Sigmoid colon (tissue), 4 donors: ENCODE measurements around the gene MED13L.

Source experiments
- CTCF ChIP-seq, 4 experiments: fragments of 450-650 bp in 3 of 4; fragments of 200-600 bp in 1 of 4; IDR thresholded peaks; one replicate each; pipeline ENCODE4 v1.5.1; 2016 to 2019; ENCODE audit warnings: antibody characterized with exemption in 4 of 4, mild to moderate bottlenecking in 3 of 4, moderate library complexity in 2 of 4
- EP300 ChIP-seq, 4 donors: sonication (generic); formaldehyde crosslinking; IDR thresholded peaks; one replicate each; pipeline ENCODE4 v1.6.1; 2017; ENCODE audit warnings: antibody characterized with exemption in 4 of 4
- POLR2A ChIP-seq, 2 donors: fragments of 450-650 bp; IDR thresholded peaks; one replicate each; pipeline ENCODE4 v1.6.1; 2016; ENCODE audit warnings: antibody characterized with exemption in 2 of 2, mild to moderate bottlenecking in 2 of 2, moderate library complexity in 2 of 2
- POLR2AphosphoS5 ChIP-seq, 4 donors: sonication (generic); formaldehyde crosslinking; IDR thresholded peaks; one replicate each; pipeline ENCODE4 v1.6.1; 2017; ENCODE audit warnings: antibody characterized with exemption in 4 of 4

- TF ChIP-seq POLR2A (IDR thresholded peaks at IDR 0.05) (no peak), CTCF (IDR thresholded peaks at IDR 0.05) (no peak), POLR2AphosphoS5 (IDR thresholded peaks at IDR 0.05) (no peak), EP300 (IDR thresholded peaks at IDR 0.05) (no peak)
These were observed 160.7 kb downstream of the MED13L start for GRCh38 chr12:116116650-116117424.
